RWPE2 (cell line): ENCODE measurements around the gene ADGRB2.
A peak's percentile ranks its signal among the peaks of the same experiment; 100 is the strongest.

Source experiments
- ATAC-seq: fragments of 200-7000 bp; cut with Tn5 transposase; 3 replicates; pipeline ENCODE4 v1.9.1; 2021; ENCODE audit warnings: low read depth
- DNase-seq: peaks from one replicate; pipeline ENCODE4 v3.0.0-alpha.2; 2020; ENCODE audit warnings: low spot score
- H3K27ac ChIP-seq: fragments of 450-650 bp; 2 replicates; pipeline ENCODE4 v1.5.1; 2017; ENCODE audit warnings: mild to moderate bottlenecking; ENCODE audit not compliant: poor library complexity, severe bottlenecking
- H3K27me3 ChIP-seq: fragments of 250-450 bp; sonication (Bioruptor Pico); 2 replicates; pipeline ENCODE4 v1.5.1; 2021; ENCODE audit warnings: mild to moderate bottlenecking, moderate library complexity; ENCODE audit not compliant: insufficient read depth, poor library complexity, severe bottlenecking
- H3K36me3 ChIP-seq: fragments of 250-450 bp; sonication (Bioruptor Pico); 2 replicates; pipeline ENCODE4 v1.5.1; 2020; ENCODE audit warnings: low read depth, mild to moderate bottlenecking, moderate library complexity
- H3K4me1 ChIP-seq: fragments of 250-450 bp; sonication (Bioruptor Pico); 2 replicates; pipeline ENCODE4 v1.5.1; 2021; ENCODE audit warnings: mild to moderate bottlenecking, moderate library complexity; ENCODE audit not compliant: insufficient read depth, poor library complexity, severe bottlenecking
- H3K4me3 ChIP-seq: fragments of 250-450 bp; sonication (Bioruptor Pico); 2 replicates; pipeline ENCODE4 v1.5.1; 2021; ENCODE audit warnings: mild to moderate bottlenecking, moderate library complexity; ENCODE audit not compliant: severe bottlenecking
- H3K9me3 ChIP-seq: fragments of 250-450 bp; sonication (Bioruptor Pico); 2 replicates; pipeline ENCODE4 v1.5.1; 2021; ENCODE audit warnings: mild to moderate bottlenecking, moderate library complexity; ENCODE audit not compliant: severe bottlenecking
- CTCF ChIP-seq: fragments of 450-650 bp; IDR thresholded peaks from one replicate; pipeline ENCODE4 v1.5.1; 2017; ENCODE audit warnings: mild to moderate bottlenecking, moderate library complexity; ENCODE audit not compliant: poor library complexity, severe bottlenecking

ADGRB2 gene

GRCh38 chr1:31694069-31694963 lies 69.8 kb downstream of the ADGRB2 start:
- Histone ChIP-seq H3K27me3 (no peaks in the 10 kb centered on the region), H3K4me1 (peaks cover 22% of the 10 kb centered on the region), H3K4me3 (no peak overlapping the region), H3K36me3 (peaks cover 83% of the 10 kb centered on the region), H3K9me3 (no peaks in the 10 kb centered on the region), H3K27ac (no peak overlapping the region)
- DNase-seq (no peak), ATAC-seq (no peak)
- no peak for TF ChIP-seq CTCF

GRCh38 chr1:31693231-31693630 lies 70.9 kb downstream of the ADGRB2 start:
- Histone ChIP-seq H3K9me3 (no peaks in the 10 kb centered on the region), H3K36me3 (peaks cover 83% of the 10 kb centered on the region), H3K27ac (no peak overlapping the region), H3K4me3 (no peak overlapping the region), H3K4me1 (peaks cover 23% of the 10 kb centered on the region), H3K27me3 (no peaks in the 10 kb centered on the region)
- DNase-seq (no peak), ATAC-seq (no peak)
- no peak for TF ChIP-seq CTCF

GRCh38 chr1:31691951-31692350 lies 72.2 kb downstream of the ADGRB2 start:
- H3K9me3 ChIP-seq, result no peaks in the 10 kb centered on the region
- H3K36me3 ChIP-seq, result peaks cover 82% of the 10 kb centered on the region
- no peak overlapping the region for H3K4me3 ChIP-seq
- H3K27me3 ChIP-seq, result no peaks in the 10 kb centered on the region
- ATAC-seq (no peak), DNase-seq (no peak)
- peaks cover 23% of the 10 kb centered on the region for H3K4me1 ChIP-seq
- H3K27ac ChIP-seq, result no peak overlapping the region
- no peak for TF ChIP-seq CTCF

- TF ChIP-seq CTCF, result no peak
- Histone ChIP-seq H3K9me3 (no peaks in the 10 kb centered on the region), H3K27ac (peak overlapping the region; percentile 84), H3K36me3 (peaks cover 82% of the 10 kb centered on the region), H3K27me3 (no peaks in the 10 kb centered on the region), H3K4me3 (no peak overlapping the region), H3K4me1 (peaks cover 19% of the 10 kb centered on the region)
- ATAC-seq (no peak), DNase-seq (no peak)
These were observed 72.7 kb downstream of the ADGRB2 start for GRCh38 chr1:31691446-31691845.

- TF ChIP-seq CTCF, result no peak
- ATAC-seq, result no peak
These were observed 73.2 kb downstream of the ADGRB2 start for GRCh38 chr1:31690921-31691320.

More at GRCh38 chr1:31690921-31691320, 73.2 kb downstream of the ADGRB2 start:
- Histone ChIP-seq H3K4me3 (no peak overlapping the region), H3K9me3 (no peaks in the 10 kb centered on the region), H3K27ac (peak overlapping the region; percentile 84), H3K36me3 (peaks cover 86% of the 10 kb centered on the region), H3K4me1 (peaks cover 17% of the 10 kb centered on the region), H3K27me3 (no peaks in the 10 kb centered on the region)
- DNase-seq, result no peak
